NCI-H526 treated with DMSO at 0.1 percent for 48 hours (cell line): ENCODE data around the gene TFEB.
"Not testable (repeated sequence)": the region's sequence is repeated elsewhere in the genome, so short reads cannot be mapped to it uniquely, and the experiment has no call there.

Experiments used
- DNase-seq: peaks from one replicate; lab custom pipeline; 2025; lab: John Stamatoyannopoulos, UW

Gene TFEB

DNA sequence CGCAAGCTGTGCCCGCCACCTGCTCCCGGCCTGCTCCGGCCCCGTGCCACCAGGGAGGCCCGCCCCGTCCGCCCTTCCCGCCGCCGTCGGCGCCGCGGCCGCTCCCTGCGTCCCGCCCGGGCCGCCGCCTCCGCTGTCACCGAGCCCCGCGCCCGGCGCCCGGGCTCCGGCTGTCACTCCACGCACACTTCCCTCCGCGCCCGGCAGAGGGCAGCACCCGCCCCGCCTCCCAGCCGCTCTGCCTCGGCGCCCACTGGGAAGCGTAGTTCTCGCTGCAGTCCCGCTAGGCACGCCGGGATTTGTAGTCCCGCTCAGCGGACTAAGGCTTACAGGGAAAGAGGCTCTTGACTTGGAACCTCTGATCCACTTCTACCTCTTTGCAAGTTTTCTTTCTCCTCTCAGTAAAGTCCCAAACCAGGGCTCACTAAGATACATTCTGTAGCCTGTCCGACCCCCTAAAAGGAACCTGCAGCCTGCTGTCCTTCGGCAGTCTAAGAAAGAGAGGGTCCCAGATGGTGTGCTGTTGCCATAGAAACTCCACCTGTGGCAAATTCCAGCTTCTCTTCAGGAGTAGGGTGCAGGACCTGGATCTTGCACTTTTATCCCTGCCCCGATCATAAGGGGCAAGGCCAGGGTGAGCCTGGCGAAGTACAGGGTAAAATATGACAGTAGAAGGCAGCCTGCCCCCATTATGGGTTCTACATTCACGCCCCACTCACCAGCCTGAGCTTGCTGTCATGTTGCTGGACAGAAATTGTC lies at the start of gene TFEB:
TFEB (minus strand) TSS at position 182 of the 759 bp plus-strand sequence. CDS start 44,395 bp downstream, outside the sequence.
- peak; percentile 67 for DNase-seq

DNA sequence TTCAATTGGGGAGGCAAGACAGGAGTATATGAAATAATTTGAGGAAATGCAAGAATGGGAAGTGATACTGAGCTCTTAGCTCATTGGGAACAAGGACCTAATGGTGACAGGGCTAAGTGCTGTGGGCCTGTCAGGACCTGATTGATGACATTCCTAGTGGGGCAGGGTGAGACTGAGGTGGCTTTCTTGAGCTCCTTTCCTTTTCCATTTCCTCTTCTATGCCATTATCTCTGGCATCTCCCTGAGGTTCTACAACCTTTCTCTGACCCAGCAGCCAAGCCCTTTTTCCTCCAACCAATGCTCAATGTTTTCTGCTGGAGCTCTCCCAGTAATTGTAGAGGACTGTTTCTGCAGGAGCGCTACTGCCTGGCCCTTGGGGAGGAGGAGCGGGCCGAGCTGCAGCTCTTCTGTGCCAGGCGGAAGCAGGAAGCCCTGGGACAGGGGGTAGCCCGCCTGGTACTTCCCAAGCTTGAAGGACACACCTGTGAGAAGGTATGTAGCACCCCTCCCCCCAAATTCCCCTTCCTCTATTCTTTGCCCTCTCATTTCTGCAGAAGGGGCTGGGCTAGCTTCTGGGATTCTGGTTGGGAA lies 49.3 kb upstream of the TFEB start:
- no peak for DNase-seq

- DNase-seq = no peak
These were observed 47.8 kb upstream of the TFEB start for GRCh38 chr6:41783106-41783780.

- DNase-seq = no peak
These were observed 45.9 kb upstream of the TFEB start for GRCh38 chr6:41781366-41781730.

GRCh38 chr6:41780551-41781365 lies 45.4 kb upstream of the TFEB start, which contains the start of gene PRICKLE4:
Gene PRICKLE4, plus strand, starts transcription at chr6:41780782. Its CDS starts 2,692 bp downstream, at chr6:41783474.
- DNase-seq = no peak

GRCh38 chr6:41779788-41780550 lies 44.6 kb upstream of the TFEB start, which contains the start of gene FRS3:
Gene FRS3, minus strand, starts transcription at chr6:41779900. Its CDS starts 2,913 bp downstream, at chr6:41776987.
- peak; percentile 81 for DNase-seq

GRCh38 chr6:41779336-41779735 lies 43.9 kb upstream of the TFEB start:
- DNase-seq = no peak

GRCh38 chr6:41778895-41779294 lies 43.5 kb upstream of the TFEB start:
- DNase-seq = no peak

DNA sequence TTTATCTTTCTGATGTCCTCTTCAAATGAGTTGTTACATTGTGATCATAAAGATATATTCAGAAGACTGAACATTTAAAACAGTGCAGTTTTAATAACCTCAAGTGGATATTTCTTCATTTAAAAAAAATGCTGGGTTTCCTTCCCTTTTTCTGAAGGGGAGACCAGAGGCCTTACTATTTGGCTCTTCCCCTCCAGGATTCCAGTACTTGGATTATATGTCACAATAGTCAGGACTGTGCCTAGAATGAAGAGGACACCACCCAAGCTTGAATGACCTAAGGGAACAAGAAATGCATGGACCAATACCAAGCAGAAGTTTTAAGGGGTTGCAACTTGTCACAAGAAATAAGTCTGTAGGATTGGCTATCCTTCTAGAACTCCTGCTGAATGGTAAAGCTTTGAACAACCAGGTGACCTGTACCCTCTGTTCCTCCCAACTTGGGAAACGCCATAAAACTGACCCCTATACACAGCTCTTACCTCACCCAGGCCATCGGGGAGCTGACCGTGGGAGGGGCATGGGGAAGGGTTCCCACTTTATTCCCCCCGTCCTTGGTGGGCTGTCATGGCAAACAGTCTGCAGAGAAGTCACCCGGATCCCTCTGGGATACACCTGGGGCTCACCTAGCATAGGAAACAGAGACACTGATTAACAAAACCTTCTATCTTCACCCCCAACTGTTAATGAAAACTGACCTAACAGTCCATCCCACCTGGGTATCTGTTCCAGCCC lies 42.3 kb upstream of the TFEB start:
- DNase-seq = no peak

DNA sequence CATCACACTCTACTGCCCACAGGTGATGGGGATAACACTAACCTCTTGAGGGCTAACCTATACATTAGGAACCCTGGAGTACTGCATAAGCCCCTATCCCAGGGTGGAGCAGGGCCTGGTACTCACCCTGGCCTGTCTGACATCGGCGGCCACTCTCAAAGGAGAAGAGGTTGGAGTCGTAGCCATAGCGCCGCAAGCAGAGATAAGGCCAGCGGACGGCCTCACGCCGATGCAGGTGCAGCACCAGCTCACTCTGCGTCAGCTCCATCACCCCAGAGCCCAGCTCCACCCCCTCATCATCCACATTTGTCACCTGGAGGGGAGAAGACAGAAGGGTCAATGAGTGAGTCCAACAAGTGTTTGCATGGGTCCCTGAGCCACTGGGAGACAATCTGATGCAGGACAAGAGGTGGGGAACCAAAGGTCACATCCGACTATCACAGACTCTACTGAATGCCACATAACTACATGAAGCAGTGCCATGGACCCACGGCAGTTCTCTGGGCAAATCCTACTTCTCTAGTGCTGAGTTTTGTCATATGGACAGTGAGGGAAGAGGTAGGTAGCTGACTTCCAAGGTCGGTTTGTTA lies 40.0 kb upstream of the TFEB start:
- DNase-seq = no peak

DNA sequence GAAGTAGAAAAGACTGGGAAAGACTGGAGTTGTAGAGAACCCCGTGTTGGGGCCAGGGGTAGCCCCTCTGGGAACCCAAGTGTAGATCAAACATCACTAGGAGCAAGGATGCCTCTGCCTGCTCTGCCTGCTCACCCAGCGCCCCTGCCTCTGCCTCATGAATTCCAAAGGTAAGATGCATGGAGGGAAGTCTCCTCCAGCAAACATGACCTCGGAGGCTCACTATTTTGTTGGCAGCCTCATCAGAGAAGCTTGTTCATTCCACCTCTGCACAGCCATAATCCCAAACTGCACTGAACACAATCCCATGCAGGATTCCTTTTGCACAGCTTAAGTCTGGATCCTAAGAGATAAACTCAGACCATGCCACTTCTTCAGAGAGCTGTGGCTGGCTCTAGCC lies 39.4 kb upstream of the TFEB start:
- no peak for DNase-seq

- no peak for DNase-seq
These were observed 35.9 kb upstream of the TFEB start for GRCh38 chr6:41771058-41771983.

DNA sequence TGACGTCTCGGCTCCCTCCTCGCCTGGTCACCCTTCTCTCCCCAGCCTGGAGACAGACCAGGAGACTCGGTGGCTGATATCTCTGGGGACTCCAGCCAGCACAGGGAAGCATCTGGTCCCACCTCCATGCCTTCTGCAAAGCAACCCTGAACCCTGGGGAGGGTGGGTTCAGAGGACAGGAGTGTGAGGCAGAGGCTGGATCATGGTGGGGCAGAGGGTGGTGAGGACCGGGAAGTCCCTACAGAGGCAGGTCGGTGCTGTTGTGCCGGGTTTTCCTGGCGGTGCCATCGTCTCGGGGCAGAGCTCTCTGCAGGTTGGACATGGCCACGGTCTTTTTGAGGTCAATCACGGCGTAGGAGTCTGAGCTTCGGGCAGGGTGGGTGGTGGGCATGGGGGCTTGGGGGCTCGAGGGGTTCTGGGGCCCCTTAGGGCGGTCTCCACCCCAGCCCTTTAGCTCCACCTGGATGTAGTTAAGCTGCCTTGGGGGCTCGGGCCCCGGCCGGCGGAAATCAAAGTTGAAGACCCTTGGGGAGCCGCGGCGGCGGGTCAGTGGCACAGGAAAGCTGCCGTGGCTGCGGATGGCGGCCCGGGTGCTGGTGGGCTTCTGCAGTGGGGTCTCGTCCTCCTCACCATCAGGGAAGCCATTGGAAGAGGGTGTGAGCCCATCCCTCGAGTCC lies 35.1 kb upstream of the TFEB start:
- no peak for DNase-seq

- no peak for DNase-seq
These were observed 34.0 kb upstream of the TFEB start for GRCh38 chr6:41769376-41769775.

DNA sequence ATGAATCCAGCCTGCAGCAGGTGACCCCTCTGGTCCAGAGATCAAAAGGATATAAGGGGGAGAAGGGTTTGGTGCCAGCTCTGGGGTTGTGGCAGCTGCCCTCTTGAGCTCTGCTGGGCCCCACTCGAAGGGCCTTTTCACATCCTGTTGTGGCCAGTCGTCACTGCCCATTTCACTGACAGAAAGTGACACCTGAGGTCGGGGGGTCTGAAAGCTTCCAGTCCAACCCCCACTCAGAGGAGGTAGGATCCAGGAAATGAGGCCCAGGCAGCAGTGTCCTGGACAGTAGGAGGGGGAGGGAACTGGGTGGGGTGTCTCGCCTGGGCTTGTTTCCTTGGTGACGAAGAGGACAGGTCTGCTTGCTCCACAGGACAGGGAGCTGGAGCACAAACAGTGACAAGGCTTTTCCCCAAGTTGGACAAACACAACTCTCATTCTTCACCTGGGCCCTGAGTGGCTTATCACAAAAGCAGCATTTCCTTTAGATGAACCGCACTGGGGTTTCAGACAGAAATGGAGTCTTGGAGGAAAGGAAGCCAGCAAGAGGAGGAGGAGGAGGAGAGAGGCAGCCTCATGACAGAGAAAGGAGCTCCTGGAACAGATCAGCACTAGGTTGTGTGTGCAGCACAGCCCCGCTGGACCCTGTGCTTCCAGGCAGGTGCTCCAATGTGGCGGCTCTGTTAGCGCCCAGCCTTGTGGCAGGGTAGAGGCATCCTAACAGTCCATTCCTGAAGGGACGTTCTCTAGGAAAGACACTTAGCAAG lies 33.3 kb upstream of the TFEB start:
- no peak for DNase-seq

- no peak for DNase-seq
These were observed 31.9 kb upstream of the TFEB start for GRCh38 chr6:41767112-41767833.

DNA sequence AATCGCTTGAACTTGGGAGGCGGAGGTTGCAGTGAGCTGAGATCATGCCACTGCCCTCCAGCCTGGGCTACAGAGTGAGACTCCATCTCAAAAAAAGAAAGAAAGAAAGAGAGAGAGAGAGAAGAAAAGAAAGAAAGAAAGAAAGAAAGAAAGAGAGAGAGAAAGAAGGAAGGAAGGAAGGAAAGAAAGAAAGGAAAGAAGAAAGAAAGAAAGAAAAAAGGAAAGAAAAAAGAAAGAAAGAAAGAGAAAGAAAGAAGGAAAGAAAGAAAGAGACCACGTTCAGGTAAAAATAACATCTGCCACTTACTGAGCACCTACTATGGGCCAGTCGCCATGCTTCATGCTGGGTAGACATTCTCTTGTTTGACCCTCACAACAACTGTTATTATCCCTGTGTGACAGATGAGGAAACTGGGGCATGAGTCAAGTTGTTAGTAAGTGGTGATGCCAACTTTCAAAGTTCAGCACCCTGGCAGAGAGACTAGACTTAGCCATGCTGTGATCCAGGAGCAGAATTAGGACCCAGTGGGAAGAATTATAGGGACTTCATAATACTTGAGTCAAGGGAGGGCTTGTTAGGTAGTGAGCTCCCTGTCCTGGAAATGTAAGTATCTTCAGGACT lies 30.7 kb upstream of the TFEB start:
- DNase-seq = not testable (repeated sequence)
